HG03196 (cell line): ENCODE data around the gene TPPP.
"Not testable (repeated sequence)": the region's sequence is repeated elsewhere in the genome, so short reads cannot be mapped to it uniquely, and the experiment has no call there.

Experiments used
- ATAC-seq: cut with Tn5 transposase; IDR thresholded peaks from one replicate; pipeline ENCODE4 v1.9.1; 2021; ENCODE audit not compliant: unreplicated experiment

The TPPP gene

DNA sequence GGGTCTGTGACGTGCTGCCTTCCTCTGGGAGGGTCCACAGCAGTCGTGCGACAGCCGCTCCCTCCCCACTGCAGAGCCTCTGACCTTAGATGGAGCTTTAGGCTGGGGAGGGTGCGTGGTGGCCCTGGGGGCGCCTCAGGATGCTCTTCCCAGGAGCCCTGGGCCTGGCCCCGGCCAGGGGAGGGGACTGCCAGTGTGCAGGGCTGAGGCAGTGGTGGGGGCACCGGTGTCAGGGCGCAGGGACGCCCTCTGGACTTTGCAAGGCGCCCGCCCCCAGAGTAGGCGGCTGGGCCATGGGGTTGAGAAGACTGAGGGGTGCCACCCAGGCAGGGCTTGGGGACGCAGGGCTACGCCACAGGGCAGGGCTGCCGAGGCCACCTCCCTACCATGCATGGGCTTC is 14.6 kb downstream of the TPPP start:
- not testable (repeated sequence) for ATAC-seq

DNA sequence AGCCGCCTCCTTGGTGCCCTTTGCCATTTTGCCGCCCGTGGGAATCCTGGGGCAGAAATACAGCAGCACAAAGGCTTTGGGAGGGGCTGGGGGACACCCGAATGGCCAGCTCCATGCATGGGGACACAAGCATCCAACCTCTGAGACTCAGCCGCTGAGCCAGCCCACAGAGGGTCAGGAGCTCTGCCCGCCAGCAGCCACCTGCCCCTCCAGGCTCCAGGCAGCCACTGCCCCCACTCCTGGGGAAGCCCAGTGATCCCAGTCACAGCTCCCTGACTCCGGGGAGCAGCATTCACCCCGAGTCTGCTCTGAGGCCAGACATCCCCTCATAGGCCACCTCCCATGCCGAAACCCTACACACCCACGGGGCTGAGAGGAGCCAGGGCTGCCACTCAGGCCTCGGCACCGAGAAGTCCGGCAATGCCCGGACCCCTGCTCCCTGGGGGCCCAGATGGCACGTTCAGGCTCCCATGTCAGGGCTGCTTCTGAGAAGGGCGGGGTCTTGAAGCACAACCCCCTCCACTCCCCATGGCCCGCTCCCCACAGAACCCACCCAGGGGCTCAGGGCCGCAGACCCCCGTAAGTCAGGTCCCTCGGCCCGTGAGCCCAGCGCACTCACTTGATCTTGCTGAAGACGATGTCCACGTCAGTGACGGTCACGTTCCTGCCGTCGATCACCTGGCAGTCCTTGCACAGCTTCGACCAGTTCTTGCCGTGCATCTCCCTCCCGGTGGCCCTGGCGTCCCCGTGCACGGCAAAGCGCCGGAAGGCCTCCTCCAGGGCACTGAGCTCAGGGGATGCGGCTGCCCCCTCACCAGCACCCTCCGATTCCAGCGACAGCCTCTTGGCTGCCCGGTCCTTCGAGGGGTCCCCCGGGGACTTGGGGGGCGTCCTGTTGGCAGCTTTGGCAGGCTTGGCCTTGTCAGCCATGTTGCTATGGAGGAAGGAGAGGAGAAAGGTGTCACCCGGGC is 15.7 kb downstream of the TPPP start:
- no peak for ATAC-seq

DNA sequence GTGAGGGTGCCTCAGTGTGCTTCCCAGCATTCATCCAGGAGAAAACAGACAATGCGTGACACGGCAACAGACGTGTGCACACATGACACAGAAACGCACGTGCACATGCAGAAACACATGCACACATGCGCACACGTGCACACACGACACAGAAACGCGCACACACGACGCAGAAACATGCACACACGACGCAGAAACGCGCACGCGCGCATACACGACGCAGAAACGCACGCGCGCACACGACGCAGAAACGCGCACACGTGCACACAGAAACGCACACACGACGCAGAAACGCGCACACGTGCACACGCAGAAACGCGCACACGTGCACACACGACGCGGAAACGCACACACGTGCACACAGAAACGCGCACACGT is 16.5 kb downstream of the TPPP start:
- no peak for ATAC-seq

DNA sequence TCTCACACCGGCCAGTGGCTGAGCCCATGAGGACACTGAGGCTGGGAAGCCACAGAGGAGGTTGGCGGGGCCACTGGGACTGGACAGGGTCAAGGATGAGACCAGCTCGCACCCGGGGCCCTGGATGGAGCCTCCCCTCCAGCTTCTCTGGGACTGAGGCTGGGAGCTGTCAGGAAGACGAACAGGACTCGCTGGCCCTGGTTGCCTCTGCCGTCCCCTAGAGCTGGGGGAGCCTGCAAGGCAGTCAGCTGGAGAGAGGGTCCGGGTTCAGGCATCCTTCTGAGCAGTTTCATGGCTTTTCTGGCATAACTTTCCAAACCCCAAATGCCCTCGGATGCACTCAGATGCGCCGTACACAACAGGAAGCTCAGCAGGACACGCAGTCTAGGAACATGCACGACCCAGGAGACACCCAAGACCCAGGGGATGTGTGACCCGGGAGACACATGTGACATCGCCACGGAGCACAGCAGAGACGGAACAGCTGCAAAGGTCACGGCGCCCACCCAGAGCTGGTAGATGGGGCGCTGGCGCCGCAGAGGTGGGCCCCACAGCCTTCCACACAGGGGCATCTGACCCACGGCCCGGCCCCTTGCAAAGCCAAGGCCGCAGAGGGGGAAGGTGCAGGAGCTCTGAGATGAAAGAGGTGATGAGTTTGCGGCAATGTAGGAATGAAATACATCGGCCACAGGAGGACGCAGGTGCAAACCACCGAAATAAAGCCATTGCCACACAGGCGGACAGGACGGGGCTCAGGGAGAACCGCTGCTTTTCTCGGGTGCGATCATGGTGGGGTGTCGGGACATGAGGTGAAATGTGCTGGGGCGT is 17.1 kb downstream of the TPPP start:
- ATAC-seq = no peak

- ATAC-seq = no peak
Observed at GRCh38 chr5:675111-675870, 17.9 kb downstream of the TPPP start.

- no peak for ATAC-seq
Observed at GRCh38 chr5:674630-675011, 18.5 kb downstream of the TPPP start.

- no peak for ATAC-seq
Observed at GRCh38 chr5:673831-674629, 19.1 kb downstream of the TPPP start.

DNA sequence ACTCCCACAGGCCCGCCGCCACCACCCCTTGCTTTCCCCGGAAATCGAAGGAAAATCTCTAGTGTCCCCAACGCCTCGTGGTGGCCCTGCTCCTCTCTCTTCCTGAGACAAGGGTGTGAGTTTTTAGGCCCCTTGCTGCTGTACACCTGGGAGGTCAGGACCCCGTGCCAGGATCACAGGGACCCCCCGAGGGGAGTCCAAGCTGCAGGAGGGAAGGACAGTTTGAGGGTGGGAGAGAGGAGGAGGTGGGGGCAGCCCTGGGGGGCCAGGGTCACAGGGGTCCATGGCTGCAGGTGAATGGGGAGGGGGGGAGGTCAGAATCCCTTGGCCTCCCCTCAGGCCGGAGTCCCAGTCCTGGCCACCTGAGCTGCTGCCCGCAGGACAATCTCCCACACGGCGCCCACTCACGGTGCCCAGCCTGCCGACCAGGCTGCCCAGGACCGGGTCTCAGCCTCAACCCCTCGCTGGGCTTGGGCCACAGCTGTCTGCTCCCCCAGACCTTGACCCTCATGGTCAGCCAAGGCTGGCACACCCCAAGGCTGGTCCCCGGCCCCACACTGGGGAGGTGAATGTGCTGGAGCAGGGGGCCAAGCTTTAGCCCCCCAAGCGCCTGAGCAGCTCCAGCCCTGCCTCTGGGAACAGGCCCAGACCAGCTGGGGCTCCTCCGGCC is 19.9 kb downstream of the TPPP start:
- ATAC-seq = no peak

- ATAC-seq = no peak
Observed at GRCh38 chr5:672329-673160, 20.6 kb downstream of the TPPP start.

DNA sequence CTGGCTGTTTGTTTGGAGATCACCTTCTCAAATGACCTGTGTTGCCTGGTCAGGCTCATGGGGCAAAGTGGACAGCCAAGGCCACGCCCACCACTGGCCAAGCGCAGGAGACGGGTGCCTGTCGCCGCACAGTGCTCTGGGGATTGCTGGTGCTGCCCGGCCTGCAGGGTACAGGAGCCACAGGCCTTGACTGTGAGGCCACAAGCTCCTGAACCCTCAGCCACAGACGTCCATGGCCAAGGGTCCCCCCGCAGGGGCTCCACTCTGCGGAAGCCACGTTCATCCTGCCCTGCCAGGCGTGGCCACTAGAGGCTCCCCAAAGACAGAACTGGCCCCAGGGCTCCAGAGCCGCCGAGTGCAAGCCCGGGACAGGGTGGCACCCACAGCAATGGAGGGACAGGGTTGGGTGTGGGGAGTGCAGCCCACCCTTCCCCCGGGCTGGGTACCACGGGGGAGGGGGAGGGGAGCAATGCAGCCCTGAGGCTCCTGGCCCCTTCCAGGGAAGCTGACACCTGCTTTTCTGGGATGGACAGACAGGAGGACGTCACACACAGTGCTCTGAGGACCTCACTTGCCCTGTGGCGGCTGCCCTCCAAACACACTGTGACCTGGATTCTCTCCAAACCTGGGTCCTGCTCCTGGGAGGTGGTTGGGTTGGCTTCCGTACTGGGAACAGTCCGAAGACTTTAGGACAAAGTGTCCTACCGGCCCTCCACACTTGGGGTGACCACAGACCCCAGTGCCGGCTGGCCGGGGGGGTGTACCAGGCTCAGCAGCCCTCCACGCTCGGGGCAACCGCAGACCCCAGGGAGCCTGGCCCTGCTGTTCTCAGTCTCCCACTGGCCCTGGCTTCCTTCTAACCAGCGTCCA is 21.5 kb downstream of the TPPP start:
- peak; percentile 50 for ATAC-seq

DNA sequence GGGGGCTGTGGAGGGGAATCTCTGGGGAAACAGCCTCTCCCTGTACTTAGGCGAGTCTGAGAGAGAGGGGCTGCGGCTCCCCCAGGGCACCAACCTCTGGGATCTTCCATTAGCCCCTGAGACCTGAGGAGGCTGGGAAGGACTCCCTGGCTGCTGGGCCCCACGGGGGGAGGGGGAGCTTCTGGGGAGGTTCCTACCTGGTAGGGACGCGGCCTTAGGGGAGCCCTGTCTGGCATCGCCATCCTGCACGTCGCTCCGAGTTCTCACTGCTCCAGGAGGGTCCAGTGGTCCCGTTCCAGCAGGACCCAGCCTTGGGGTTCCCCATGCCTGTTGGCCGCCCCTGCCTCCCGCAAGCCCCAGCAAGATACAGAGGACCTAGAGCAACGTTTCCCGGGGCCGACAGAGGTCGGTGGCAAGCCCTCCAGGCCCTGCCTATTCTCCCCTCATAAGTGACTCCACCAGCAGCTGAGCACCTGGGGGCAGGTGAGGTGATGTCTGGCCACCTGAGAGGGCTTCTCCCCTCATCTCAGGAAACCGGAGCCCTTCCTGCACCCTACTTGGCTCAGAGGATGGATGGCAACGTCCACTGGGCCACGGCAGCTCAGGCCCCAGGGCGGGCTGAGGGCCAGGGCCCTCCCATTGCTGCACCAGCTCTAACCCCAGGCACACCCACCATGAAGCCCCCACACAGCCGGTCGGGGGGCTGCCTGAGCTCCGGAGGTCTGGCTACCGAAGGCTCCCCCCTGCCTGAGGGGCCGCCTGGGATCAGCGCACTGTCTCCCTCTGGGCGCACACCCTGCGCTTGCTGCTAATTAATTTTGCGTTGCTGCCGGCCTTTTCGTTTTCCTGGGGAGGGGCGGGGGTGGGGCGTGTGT is 22.5 kb downstream of the TPPP start:
- ATAC-seq = no peak

- ATAC-seq = no peak
Observed at GRCh38 chr5:669842-670395, 23.2 kb downstream of the TPPP start.

GRCh38 chr5:669111-669841 is 23.9 kb downstream of the TPPP start:
- ATAC-seq = no peak

DNA sequence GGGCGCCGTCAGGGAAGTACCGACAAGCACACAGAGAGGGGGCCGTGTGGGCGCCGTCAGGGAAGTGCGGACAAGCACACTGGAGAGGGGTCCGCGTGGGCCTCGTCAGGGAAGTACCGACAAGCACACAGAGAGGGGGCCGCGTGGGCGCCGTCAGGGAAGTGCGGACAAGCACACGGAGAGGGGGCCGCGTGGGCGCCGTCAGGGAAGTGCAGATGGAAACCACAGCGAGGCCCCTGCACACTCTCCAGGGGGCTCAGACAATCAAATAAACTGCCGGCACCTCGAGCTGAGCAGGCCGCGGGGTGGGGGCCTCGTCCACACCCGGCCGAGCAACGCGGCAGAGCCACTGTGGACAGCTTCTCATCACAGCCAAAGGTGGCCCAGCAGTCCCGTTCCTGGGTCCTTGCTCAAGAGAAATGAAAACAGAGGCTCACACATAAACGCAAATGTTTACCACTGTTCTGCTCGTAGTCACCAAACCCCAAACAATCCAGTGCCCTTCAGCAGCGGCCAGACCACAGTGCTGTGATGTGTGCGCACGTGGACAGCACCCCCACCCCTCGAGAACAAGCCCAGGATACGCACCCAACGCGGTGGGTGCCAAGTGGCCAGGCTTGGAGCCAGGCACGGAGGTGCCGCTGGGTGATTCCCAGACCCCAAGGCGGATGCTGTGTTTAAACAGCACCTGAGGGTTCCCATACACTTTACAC is 24.7 kb downstream of the TPPP start:
- no peak for ATAC-seq

DNA sequence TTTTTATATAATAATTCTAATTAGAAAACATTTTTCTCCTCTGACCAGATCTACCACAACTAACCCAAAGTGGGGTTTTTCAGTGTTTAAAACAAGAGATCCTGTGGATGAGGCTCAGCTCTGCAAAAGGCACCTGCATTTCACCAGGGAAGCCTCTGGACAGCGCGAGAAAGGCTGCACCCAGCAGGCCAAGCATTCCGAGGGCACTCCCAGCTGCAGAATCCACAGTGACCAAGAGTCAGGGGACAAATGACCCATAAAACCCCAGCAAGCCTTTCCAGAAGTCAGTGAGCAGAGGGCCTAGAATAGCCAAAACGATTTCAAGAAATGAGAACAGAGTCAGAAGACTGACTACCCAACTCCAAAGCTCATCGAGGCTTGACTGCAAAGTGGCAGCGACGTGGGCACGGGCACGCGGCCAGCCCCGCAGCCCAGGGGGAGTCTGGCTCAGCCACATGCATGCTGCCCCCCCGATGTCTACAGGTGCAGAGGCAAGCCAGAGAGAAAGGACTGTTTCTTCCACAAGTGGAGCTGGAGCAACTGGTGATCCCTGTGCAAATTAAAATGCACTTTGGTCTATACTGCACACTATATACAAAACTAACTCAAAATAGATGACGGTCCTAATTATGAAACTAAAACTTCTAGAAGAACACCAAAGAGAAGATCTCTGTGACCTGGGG is 26.2 kb downstream of the TPPP start:
- no peak for ATAC-seq
